SK-N-SH treated with all-trans-retinoic acid at 6 μM for 48 hours (cell line): ENCODE data around the gene EEF1G.

Source experiments
- CREB5 ChIP-seq: fragments of 250-450 bp; sonication (Bioruptor Pico); IDR thresholded peaks from 2 replicates; pipeline ENCODE4 v1.5.1; 2020; ENCODE audit warnings: low read depth, mild to moderate bottlenecking, moderate library complexity
- CSDC2 ChIP-seq: fragments of 250-450 bp; sonication (Bioruptor Pico); IDR thresholded peaks from 2 replicates; pipeline ENCODE4 v1.5.0; 2020; ENCODE audit warnings: mild to moderate bottlenecking, moderate library complexity
- CSRNP3 ChIP-seq: fragments of 250-450 bp; sonication (Bioruptor Pico); IDR thresholded peaks from 2 replicates; pipeline ENCODE4 v1.5.1; 2021; ENCODE audit warnings: mild to moderate bottlenecking, moderate library complexity
- ESRRG ChIP-seq: fragments of 250-450 bp; sonication (Bioruptor Pico); IDR thresholded peaks from 2 replicates; pipeline ENCODE4 v1.6.1; 2021; ENCODE audit warnings: mild to moderate bottlenecking
- OSR1 ChIP-seq: fragments of 250-450 bp; sonication (Bioruptor Pico); IDR thresholded peaks from 2 replicates; pipeline ENCODE4 v1.8.0; 2022; ENCODE audit warnings: moderate library complexity, mild to moderate bottlenecking, inconsistent platforms
- PATZ1 ChIP-seq: fragments of 250-450 bp; sonication (Bioruptor Pico); IDR thresholded peaks from 2 replicates; pipeline ENCODE4 v1.8.0; 2020; ENCODE audit warnings: mild to moderate bottlenecking, moderate library complexity, borderline replicate concordance
- PPARA ChIP-seq: fragments of 250-450 bp; sonication (Bioruptor Pico); IDR thresholded peaks from 2 replicates; pipeline ENCODE4 v1.5.0; 2020; ENCODE audit warnings: mild to moderate bottlenecking, borderline replicate concordance
- ZFP3 ChIP-seq: fragments of 250-450 bp; sonication (Bioruptor Pico); IDR thresholded peaks from 2 replicates; pipeline ENCODE4 v1.5.0; 2020; ENCODE audit warnings: mild to moderate bottlenecking, moderate library complexity
- ZNF565 ChIP-seq: fragments of 450-650 bp; formaldehyde crosslinking; conservative IDR thresholded peaks from 2 replicates; pipeline ENCODE4 v1.5.0; 2020; ENCODE audit warnings: low read depth, mild to moderate bottlenecking, moderate library complexity
- ZNF70 ChIP-seq: fragments of 450-650 bp; formaldehyde crosslinking; IDR thresholded peaks from 2 replicates; pipeline ENCODE4 v1.5.0; 2020; ENCODE audit warnings: mild to moderate bottlenecking, moderate library complexity

DNA sequence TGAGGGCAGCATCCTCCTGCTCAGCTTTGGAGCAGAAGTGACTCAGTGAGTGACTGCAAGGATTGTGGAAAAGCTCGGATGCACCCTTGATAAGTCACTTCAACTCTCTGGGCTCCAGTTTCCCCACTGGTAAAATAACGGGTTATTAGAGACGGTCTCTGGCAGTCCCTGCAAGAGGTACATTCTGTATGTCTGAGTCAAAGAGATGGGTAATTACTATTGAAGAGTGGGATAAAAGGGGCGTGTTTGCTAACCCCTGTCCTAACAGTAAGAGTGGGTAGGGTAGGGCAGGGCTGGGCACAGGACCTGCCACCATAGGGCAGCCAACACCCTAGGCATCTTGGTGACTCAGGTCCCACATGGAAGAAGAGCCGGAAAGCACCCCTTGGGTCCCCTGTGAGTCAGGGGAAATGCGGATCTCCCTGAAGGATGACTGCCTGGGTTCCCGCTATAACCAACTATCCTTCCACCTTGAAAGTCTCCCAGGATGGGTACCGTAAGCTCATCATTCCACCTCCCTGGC lies 19.8 kb downstream of the EEF1G start:
- TF ChIP-seq ZNF70 (CRISPR knock-in tag) (no peak), ESRRG (CRISPR knock-in tag) (no peak), CSDC2 (no peak), PATZ1 (CRISPR knock-in tag) (no peak), PPARA (no peak), CSRNP3 (no peak), ZNF565 (CRISPR knock-in tag) (no peak), CREB5 (CRISPR knock-in tag) (no peak), ZFP3 (no peak), OSR1 (CRISPR knock-in tag) (no peak)
